ENCODE measurements around the gene OOSP2.

GRCh38 chr11:60088364-60088763 is 48.2 kb downstream of the OOSP2 start, which contains the start of gene MS4A2:
- TF ChIP-seq CTCF (IDR thresholded peaks at IDR 0.05) (no peak), POLR2AphosphoS5 (IDR thresholded peaks at IDR 0.05) (no peak), POLR2A (IDR thresholded peaks at IDR 0.05) (no peak)
